HEK293 (cell line): ENCODE results near the gene UBR4.

ENCODE experiments used
- EGR2 ChIP-seq: fragments of 450-650 bp; formaldehyde crosslinking; IDR thresholded peaks from 2 replicates; pipeline ENCODE4 v1.5.1; 2016; ENCODE audit warnings: low read depth, missing biosample characterization, missing genetic modification characterization
- MZF1 ChIP-seq: fragments of 450-650 bp; formaldehyde crosslinking; IDR thresholded peaks from 2 replicates; pipeline ENCODE4 v1.5.1; 2017; ENCODE audit warnings: missing biosample characterization, missing genetic modification characterization, borderline replicate concordance
- YY1 ChIP-seq: fragments of 450-650 bp; formaldehyde crosslinking; IDR thresholded peaks from 2 replicates; pipeline ENCODE4 v1.5.1; 2018; ENCODE audit warnings: missing biosample characterization, missing genetic modification characterization
- ZNF18 ChIP-seq: fragments of 450-650 bp; formaldehyde crosslinking; IDR thresholded peaks from 2 replicates; pipeline ENCODE4 v1.5.1; 2016; ENCODE audit warnings: missing biosample characterization, missing genetic modification characterization
- ZNF302 ChIP-seq: fragments of 450-650 bp; formaldehyde crosslinking; IDR thresholded peaks from 2 replicates; pipeline ENCODE4 v1.5.1; 2016; ENCODE audit warnings: missing biosample characterization, missing genetic modification characterization, low read depth
- ZNF600 ChIP-seq: fragments of 450-650 bp; formaldehyde crosslinking; IDR thresholded peaks from 2 replicates; pipeline ENCODE4 v1.5.1; 2016; ENCODE audit warnings: missing biosample characterization, missing genetic modification characterization
- ZNF747 ChIP-seq: fragments of 450-650 bp; formaldehyde crosslinking; IDR thresholded peaks from 2 replicates; pipeline ENCODE4 v1.5.1; 2016; ENCODE audit warnings: missing biosample characterization, missing genetic modification characterization
- TF ChIP-seq, protein P1 (sequence below): fragments of 450-650 bp; formaldehyde crosslinking; IDR thresholded peaks from 2 replicates; pipeline ENCODE4 v1.5.1; 2016; ENCODE audit warnings: missing biosample characterization, missing genetic modification characterization

DNA sequence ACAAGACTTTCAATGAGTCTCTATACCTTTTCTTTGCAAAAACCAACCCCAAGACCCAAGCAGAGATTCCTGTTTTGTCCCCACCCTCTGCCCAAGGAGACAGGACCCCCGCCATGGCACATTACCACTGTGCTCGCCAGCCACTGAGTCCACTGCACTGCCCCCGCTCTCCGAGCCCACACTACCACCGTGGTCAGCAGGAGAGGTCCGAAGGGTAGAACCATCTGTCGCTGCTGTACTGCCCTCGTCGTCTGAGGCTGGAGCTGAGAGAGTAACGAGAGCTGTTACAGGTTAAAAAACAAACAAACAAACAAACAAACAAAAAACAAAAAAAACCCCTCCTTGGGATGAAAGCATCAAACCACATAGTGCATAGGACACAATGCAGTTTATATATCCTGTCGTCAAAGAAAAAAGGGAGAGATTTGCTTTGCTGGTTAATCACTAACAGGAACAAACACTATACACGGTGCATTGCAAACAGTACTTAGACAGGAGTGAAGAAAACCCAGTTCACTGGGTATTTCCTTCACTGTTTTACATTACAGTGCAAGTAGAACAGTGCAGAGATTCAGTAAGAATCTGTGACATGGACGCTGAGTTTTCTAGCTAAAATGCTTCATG lies 71.0 kb downstream of the UBR4 start:
- TF ChIP-seq ZNF18 (tag by site-specific recombination) (no peak), ZNF600 (tag by site-specific recombination) (no peak), ZNF302 (tag by site-specific recombination) (no peak), MZF1 (tag by site-specific recombination) (no peak), YY1 (tag by site-specific recombination) (no peak), ZNF747 (tag by site-specific recombination) (no peak), EGR2 (tag by site-specific recombination) (no peak)
- TF ChIP-seq, protein P1, sequence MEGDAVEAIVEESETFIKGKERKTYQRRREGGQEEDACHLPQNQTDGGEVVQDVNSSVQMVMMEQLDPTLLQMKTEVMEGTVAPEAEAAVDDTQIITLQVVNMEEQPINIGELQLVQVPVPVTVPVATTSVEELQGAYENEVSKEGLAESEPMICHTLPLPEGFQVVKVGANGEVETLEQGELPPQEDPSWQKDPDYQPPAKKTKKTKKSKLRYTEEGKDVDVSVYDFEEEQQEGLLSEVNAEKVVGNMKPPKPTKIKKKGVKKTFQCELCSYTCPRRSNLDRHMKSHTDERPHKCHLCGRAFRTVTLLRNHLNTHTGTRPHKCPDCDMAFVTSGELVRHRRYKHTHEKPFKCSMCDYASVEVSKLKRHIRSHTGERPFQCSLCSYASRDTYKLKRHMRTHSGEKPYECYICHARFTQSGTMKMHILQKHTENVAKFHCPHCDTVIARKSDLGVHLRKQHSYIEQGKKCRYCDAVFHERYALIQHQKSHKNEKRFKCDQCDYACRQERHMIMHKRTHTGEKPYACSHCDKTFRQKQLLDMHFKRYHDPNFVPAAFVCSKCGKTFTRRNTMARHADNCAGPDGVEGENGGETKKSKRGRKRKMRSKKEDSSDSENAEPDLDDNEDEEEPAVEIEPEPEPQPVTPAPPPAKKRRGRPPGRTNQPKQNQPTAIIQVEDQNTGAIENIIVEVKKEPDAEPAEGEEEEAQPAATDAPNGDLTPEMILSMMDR (tag by site-specific recombination), result no peak
